Dedifferentiated amniotic fluid mesenchymal stem cell (primary cell): ENCODE results near the gene GLIS2.
A peak's percentile ranks its signal among the peaks of the same experiment; 100 is the strongest.

Experiments
- DNase-seq: peaks from one replicate; pipeline ENCODE4 v3.0.0-alpha.2; 2016; ENCODE audit errors: extremely low spot score

The GLIS2 gene

GRCh38 chr16:4369007-4369733 lies 53.3 kb downstream of the GLIS2 start:
- DNase-seq, result no peak

- no peak for DNase-seq
These were observed 54.3 kb downstream of the GLIS2 start for GRCh38 chr16:4370151-4370550.

GRCh38 chr16:4370570-4371356 lies 54.9 kb downstream of the GLIS2 start:
- no peak for DNase-seq

DNA sequence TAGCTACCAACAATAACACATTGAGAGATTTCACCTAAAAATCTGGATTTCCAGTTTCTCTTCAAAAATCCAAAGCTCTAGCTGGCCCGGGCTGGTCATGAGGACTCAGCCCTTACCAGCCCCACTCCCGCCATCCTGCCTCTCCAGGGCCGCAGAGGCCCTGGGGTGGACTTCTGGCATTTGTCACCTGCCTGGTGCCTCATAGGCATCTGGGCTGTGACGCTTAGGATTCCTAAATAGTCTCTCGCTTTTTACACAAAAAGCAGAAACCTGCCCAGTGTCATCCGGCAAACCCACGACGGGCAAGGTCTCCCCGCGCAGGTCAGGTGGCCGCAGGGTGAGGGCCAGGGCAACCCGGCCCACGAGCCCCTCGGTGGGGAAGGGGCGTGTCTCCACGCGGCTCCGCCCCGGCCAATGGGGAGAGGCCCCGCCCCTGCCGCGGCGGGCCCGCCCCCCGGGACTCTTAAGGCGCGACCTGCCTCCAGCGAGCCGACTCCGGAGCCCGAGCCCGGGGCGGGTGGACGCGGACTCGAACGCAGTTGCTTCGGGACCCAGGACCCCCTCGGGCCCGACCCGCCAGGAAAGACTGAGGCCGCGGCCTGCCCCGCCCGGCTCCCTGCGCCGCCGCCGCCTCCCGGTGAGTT lies 55.6 kb downstream of the GLIS2 start, which contains the start of gene VASN:
Gene VASN (plus strand): TSS at position 492 of the 644 bp plus-strand sequence. CDS start 9,030 bp downstream, outside the sequence.
- DNase-seq, result no peak

DNA sequence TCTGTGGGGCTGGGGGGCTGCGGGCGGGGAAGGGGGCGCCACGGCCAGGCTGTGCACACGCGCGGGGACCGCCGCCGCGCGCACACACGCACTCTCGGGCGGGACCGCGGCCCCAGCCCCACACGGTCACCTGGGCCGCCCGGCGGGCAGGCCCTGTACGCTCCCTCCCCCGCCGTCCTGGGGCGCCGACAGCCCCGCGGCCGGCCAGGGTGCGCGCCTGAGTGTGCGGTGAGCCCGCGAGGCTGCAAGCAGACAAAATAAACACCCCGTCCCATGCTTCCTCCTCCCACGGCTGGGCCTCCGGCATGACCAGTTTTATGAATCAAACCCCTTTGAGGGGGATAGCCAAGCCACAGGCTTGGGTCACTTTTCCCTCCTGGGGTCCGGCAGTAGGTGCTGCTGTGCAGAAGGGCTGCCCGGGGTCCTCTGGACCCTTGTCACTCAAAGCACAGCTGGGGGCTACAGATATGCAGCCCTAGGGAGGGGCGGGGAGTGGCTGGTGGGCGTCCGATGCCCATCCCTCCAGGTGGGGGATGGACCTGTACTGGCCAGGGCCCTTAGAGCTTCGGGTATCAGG lies 56.2 kb downstream of the GLIS2 start:
- no peak for DNase-seq

DNA sequence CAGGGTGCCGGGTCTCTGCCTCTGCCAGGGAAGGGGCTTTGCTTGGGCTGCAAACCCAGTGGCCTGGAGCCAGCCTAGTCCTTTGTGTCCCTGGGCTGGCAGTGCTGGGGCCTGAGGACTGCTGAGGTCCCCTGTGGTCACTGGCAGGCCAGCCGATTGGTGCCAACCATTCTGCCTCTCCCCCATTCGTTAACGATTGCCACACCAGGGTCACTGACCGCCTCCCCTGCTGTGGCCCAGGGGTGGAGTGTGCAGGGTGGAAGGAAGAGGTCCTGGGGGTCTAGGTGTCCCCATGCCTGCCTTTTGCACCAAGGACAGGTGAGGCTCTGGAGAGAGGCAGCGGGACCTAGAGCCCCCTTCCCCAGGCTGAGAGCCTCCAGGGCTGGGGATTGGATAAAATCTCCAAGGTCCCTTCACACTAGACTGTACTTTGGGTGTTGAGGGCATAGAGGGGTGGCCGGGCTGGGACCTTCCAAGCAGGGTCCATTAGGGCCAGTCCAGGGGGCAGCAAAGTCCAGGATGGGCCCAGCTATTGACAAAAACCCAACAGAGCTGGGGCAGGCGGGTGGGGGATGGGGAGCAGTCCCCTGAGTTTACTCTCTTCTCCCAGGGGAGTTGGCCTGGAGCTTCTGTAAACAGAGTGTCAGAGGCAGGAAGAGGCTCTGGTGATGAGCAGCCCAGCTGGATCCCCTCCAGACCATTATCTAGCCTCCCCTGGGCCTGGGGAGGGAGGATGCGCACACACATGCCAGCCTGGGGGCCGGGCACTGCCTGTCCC lies 56.9 kb downstream of the GLIS2 start:
- no peak for DNase-seq

GRCh38 chr16:4373356-4373908 lies 57.6 kb downstream of the GLIS2 start:
- DNase-seq, result no peak

DNA sequence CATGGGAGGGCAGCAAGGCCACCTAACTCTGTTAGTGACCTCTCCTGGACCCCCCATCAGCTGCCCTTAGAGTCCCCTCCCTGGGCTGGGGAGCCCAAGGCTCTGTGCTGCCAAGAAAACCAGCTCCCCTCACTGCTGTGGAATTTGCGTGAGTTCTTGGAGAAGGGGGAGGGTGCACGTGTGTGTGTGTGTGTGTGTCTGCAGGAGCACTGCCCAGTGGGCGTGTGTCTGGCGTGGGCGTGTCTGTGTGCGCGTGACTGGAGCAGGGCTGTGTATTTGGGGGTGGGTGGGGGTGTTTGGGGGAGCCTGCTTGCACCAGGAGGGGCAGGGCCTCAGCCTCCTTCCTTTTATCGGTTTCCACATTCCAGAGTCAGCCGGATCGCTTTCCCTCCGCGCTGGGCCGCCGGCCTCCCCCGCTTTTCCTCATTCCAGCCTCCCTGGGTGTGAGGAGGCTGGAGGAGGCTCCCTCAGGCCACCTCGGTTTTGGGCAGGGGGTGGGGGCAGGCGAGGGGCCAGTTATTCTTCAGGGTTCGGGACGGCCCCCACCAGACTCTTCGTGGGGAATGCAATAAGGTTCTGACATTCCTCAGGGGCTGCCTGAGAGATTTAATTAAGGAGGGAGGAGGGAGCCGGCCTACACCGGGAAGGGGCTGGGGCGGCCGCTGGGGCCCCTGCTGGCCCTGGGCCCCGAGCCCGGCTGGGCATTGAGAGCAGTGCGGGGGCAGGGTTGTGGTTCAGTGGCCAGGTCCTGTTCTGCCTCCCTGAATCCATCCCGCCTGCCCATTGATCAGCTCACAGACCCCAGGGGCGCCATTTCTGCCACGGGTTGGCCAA lies 58.3 kb downstream of the GLIS2 start:
- peak; percentile 93 for DNase-seq

GRCh38 chr16:4375717-4376116 lies 59.9 kb downstream of the GLIS2 start:
- no peak for DNase-seq

- peak; percentile 68 for DNase-seq
These were observed 60.4 kb downstream of the GLIS2 start for GRCh38 chr16:4376126-4376892.

DNA sequence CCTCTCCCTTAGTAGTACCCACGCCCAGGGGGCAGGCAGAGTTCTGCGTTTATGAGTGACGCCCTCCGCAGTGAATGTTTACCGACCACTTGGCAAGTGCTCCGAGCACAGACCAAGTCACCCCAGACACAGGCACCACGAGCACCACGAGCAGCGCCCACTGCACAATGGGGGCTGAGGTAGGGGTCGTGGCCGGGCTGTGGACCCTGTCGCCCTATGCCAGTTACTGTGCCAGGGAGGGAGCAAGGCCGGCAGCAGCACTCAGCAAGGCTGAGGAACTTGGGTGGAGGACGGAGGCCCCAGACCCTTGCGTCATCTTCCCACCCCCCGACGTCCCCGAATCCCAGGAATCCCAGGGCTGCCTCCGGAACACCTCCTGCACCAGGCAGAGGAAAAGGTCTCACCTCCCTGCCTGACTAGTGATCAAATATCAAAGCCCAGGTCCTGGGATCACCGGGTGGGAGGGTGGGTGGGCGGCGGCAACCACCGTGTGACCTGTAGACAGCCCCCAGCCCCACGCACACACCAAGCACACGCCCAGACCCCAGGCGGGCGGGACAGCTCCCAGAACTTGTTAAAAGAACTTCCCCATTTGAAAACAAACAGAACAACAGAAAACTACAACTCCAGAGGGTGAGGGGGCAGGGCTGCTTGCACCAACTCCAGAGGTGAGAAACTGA lies 61.2 kb downstream of the GLIS2 start:
- no peak for DNase-seq

DNA sequence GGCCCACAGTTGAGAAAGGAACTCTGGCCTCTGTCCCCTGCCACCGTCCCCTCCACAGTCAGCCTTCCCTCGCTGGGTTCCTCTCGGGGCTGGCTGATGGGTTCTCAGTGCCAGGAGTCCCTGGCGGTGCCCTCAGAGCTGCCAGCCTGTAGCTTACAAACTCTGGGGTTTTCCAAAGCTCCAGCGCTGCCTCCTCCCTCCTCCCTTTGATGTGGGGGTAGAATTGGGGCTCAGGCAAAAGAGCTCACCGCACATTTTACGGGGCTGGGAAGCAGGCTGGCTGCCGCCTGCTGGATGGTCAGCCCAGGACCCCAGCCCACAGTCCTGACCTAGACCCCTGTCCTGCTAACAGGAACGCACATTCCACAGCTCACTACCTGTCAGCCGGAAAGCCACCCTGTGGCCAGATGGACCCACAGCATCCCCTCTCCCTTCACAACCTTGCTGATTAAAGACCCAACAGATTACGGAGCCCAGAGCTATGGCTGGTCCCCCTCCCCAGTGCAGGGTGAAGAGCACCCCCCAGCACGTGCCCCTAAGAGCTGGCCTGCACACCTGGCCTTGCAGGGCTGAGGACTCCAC lies 61.8 kb downstream of the GLIS2 start:
- no peak for DNase-seq

DNA sequence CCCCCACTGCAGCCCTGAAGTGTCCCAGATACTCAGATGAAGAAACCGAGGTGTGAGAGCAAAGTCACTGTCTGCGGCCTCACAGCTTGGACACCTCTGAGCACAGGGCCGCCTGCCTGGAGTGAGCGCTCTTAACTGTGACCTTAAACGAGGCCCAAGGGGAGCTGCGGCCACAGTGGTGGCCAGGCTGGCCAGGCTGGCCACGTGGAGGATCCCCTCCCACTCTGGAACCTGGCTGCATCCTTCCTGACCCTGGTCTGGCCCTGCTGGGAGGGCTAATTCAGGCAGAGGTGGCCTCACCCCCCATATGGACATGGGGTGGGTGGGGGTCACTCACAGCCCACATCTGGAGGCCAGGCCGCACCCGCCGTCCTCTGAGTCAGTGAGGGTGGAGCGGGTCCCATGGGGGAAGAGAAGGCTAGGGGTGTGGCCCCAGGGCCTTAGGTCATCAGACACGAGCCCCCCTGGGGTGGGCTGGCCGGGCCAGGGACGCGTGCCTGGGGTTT lies 62.3 kb downstream of the GLIS2 start:
- DNase-seq, result no peak

DNA sequence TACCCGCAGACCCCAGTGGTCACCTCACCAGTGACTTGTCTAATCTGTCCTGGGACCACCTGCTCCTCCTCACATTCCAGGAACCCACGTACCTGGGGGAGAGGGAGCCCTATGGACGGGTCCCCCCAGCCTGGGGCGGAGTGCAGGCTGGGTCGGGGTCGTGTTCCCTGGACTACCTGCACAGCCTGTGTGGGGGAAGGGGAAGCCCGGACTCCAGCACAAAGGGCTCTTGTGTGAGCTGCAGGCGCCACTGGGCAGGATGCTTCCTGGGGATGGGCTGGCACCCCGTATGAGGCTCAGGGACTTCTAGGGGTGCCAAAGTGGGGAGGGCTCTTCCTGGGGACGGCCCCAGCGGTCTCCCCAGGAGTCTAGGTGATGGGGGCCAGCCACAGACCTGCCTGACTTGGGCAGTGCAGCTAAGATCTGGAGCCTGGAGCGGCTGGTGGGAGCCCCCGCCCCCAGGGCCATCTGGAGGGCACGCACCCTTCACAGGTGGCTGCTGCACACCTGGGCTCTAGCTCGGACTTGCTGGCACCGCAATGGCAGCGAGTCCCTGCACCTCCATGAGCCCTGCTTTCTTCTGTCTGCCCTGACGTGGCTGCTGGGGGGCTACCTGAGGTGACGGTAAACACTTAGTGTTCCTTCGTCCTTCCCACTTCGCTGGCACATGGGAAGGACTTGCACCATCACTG lies 63.3 kb downstream of the GLIS2 start:
- DNase-seq, result no peak

GRCh38 chr16:4380119-4381063 lies 64.5 kb downstream of the GLIS2 start:
- DNase-seq, result no peak

- DNase-seq, result no peak
These were observed 65.4 kb downstream of the GLIS2 start for GRCh38 chr16:4381072-4381934.
